Smooth muscle cell (in vitro differentiated cells): ENCODE data around the gene RIBC1. TPM values are rescaled to one million over a fixed set of nuclear protein-coding genes. Genes with fewer than 3 reads are reported as not detected.

Source experiments
- DNase-seq: peaks from one replicate; lab custom pipeline; 2025; ENCODE audit not compliant: unreplicated experiment; lab: John Stamatoyannopoulos, UW
- H2AFZ ChIP-seq: fragments of 200-600 bp; sonication (generic); 2 replicates; pipeline ENCODE4 v1.6.0; 2016; ENCODE audit warnings: antibody characterized with exemption, low read depth, mild to moderate bottlenecking
- H3F3A ChIP-seq: fragments of 200-600 bp; sonication (generic); 2 replicates; pipeline ENCODE4 v1.6.0; 2017; ENCODE audit warnings: antibody characterized with exemption, low read depth
- H3K27ac ChIP-seq: fragments of 200-600 bp; sonication (generic); 2 replicates; pipeline ENCODE4 v1.5.1; 2016; ENCODE audit warnings: low read depth, mild to moderate bottlenecking
- H3K27me3 ChIP-seq: fragments of 200-600 bp; sonication (generic); 2 replicates; pipeline ENCODE4 v1.6.1; 2016; ENCODE audit warnings: low read depth, mild to moderate bottlenecking
- H3K36me3 ChIP-seq: fragments of 200-600 bp; sonication (generic); 2 replicates; pipeline ENCODE4 v1.5.1; 2016; ENCODE audit warnings: low read depth
- H3K4me1 ChIP-seq: fragments of 200-600 bp; sonication (generic); 2 replicates; pipeline ENCODE4 v1.5.1; 2016; ENCODE audit warnings: low read depth
- H3K4me2 ChIP-seq: fragments of 200-600 bp; sonication (generic); 2 replicates; pipeline ENCODE4 v1.6.0; 2016; ENCODE audit warnings: mild to moderate bottlenecking
- H3K4me3 ChIP-seq: fragments of 200-600 bp; sonication (generic); 2 replicates; pipeline ENCODE4 v1.5.1; 2016; ENCODE audit warnings: mild to moderate bottlenecking
- H3K79me2 ChIP-seq: fragments of 200-600 bp; sonication (generic); 2 replicates; pipeline ENCODE4 v1.6.0; 2016; ENCODE audit warnings: low read depth, mild to moderate bottlenecking
- H3K9ac ChIP-seq: fragments of 200-600 bp; sonication (generic); 2 replicates; pipeline ENCODE4 v1.6.0; 2016; ENCODE audit warnings: low read depth
- H3K9me3 ChIP-seq: fragments of 200-600 bp; sonication (generic); replicated peaks from 2 replicates; pipeline ENCODE4 v1.5.1; 2016; ENCODE audit warnings: low read depth
- H4K20me1 ChIP-seq: fragments of 200-600 bp; sonication (generic); 2 replicates; pipeline ENCODE4 v1.6.0; 2016; ENCODE audit warnings: low read depth
- CTCF ChIP-seq: fragments of 200-600 bp; sonication (generic); IDR thresholded peaks from 2 replicates; pipeline ENCODE4 v1.5.1; 2017; ENCODE audit warnings: borderline replicate concordance, mild to moderate bottlenecking, antibody characterized with exemption; ENCODE audit not compliant: insufficient read depth, poor library complexity, severe bottlenecking
- WGBS: methylation state at CpG from one replicate; pipeline ENCODE4 v1.1.7; 2016; ENCODE audit warnings: low lambda C conversion rate; 5-methylcytosine and 5-hydroxymethylcytosine counted together
- polyA plus RNA-seq: library from polyadenylated mRNA; unstranded; fragments of >200 nt; fragmentation: Nextera tagmentation; extraction: Ambion mirVana; gene quantifications from 2 replicates; pipeline ENCODE4 v1.2.1, GENCODE V29; 2016
- total RNA-seq: library from RNA; depleted of rRNA; stranded (reverse); fragments of >200 nt; gene quantifications from 2 replicates; pipeline ENCODE4 v1.2.3, GENCODE V29; 2014

Gene RIBC1
- total and polyA plus RNA-seq, 2 experiments from 2014 or later = 0.16 to 1.4 TPM

- WGBS = 49% methylated on average over 39 of the region's 39 CpGs
- no peaks in the 10 kb centered on the region for H3K4me1 ChIP-seq
- no peaks in the 10 kb centered on the region for H3K79me2 ChIP-seq
- peak; percentile 7 for DNase-seq
- peak overlapping the region; percentile 87 for H2AFZ ChIP-seq
- no peaks in the 10 kb centered on the region for H3F3A ChIP-seq
- no peak overlapping the region for H3K9ac ChIP-seq
- no peaks in the 10 kb centered on the region for H3K27me3 ChIP-seq
- H4K20me1 ChIP-seq = no peaks in the 10 kb centered on the region
- no peak for TF ChIP-seq CTCF
- no peaks in the 10 kb centered on the region for H3K9me3 ChIP-seq
- peak overlapping the region; percentile 43 for H3K4me3 ChIP-seq
- peak overlapping the region; percentile 19 for H3K27ac ChIP-seq
- H3K36me3 ChIP-seq = no peaks in the 10 kb centered on the region
- H3K4me2 ChIP-seq = peak overlapping the region; percentile 85
These were observed 18.2 kb downstream of the RIBC1 start for GRCh38 chrX:53440621-53441517.

- H3K36me3 ChIP-seq = no peaks in the 10 kb centered on the region
- 48% methylated on average over 44 of the region's 44 CpGs for WGBS
- no peaks in the 10 kb centered on the region for H3K9me3 ChIP-seq
- H2AFZ ChIP-seq = peak overlapping the region; percentile 87
- no peaks in the 10 kb centered on the region for H3F3A ChIP-seq
- no peaks in the 10 kb centered on the region for H4K20me1 ChIP-seq
- H3K79me2 ChIP-seq = no peaks in the 10 kb centered on the region
- H3K27ac ChIP-seq = no peak overlapping the region
- no peak overlapping the region for H3K9ac ChIP-seq
- TF ChIP-seq CTCF = no peak
- no peaks in the 10 kb centered on the region for H3K4me1 ChIP-seq
- no peaks in the 10 kb centered on the region for H3K27me3 ChIP-seq
- peak overlapping the region; percentile 43 for H3K4me3 ChIP-seq
- DNase-seq = peak; percentile 16
- H3K4me2 ChIP-seq = peak overlapping the region; percentile 85
These were observed 19.1 kb downstream of the RIBC1 start for GRCh38 chrX:53441531-53442321.

- Histone ChIP-seq H3F3A (no peaks in the 10 kb centered on the region), H3K4me2 (peak overlapping the region; percentile 85), H3K27ac (no peak overlapping the region), H3K9me3 (no peaks in the 10 kb centered on the region), H3K79me2 (no peaks in the 10 kb centered on the region), H3K27me3 (no peaks in the 10 kb centered on the region), H3K4me1 (no peaks in the 10 kb centered on the region), H3K4me3 (no peak overlapping the region), H4K20me1 (no peaks in the 10 kb centered on the region), H3K9ac (no peak overlapping the region), H3K36me3 (no peaks in the 10 kb centered on the region), H2AFZ (no peak overlapping the region)
- no peak for DNase-seq
- TF ChIP-seq CTCF = no peak
- WGBS = 86% methylated on average over 1 of the region's 1 CpG
These were observed 19.6 kb downstream of the RIBC1 start for GRCh38 chrX:53442322-53442631.
